Vagina (tissue), 2 donors: ENCODE results near the gene GNAT1.
"Not testable (repeated sequence)": the region's sequence is repeated elsewhere in the genome, so short reads cannot be mapped to it uniquely, and the experiment has no call there.

Experiments used
- POLR2A ChIP-seq, 2 donors: fragments of 450-650 bp; IDR thresholded peaks; one replicate each; pipeline ENCODE4 v1.6.1; 2017; ENCODE audit warnings: antibody characterized with exemption in 2 of 2, mild to moderate bottlenecking in 2 of 2, moderate library complexity in 2 of 2
- POLR2AphosphoS5 ChIP-seq, 2 donors: sonication (generic); formaldehyde crosslinking; IDR thresholded peaks; one replicate each; pipeline ENCODE4 v1.9.0; 2017; ENCODE audit warnings: antibody characterized with exemption in 2 of 2, mild to moderate bottlenecking in 2 of 2, low read depth in 1 of 2; ENCODE audit not compliant: insufficient read depth in 1 of 2
- TF ChIP-seq, protein P1 (sequence below), 3 experiments: fragments of 450-650 bp in 2 of 3; fragments of 200-600 bp in 1 of 3; sonication (generic) in 1 of 3; IDR thresholded peaks; one replicate each; pipeline ENCODE4 v1.5.1; 2017 to 2019; ENCODE audit warnings: antibody characterized with exemption in 3 of 3, mild to moderate bottlenecking in 2 of 3, moderate library complexity in 2 of 3

DNA sequence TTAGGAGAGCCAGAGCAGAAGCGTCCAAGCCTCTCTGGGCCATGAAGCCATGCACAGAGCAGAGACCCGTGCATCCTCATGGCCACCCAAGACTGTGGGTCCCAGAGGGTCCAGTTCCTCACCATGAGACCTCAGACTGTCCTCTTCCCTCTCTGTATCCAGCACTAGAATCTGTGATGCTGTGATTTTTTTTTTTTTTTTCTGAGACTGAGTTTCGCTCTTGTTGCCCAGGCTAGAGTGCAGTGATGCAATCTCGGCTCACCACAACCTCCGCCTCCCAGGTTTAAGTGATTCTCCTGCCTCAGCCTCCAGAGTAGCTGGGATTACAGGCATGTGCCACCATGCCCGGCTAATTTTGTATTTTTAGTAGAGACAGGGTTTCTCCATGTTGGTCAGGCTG, 53.4 kb downstream of the GNAT1 start:
- TF ChIP-seq, protein P1, sequence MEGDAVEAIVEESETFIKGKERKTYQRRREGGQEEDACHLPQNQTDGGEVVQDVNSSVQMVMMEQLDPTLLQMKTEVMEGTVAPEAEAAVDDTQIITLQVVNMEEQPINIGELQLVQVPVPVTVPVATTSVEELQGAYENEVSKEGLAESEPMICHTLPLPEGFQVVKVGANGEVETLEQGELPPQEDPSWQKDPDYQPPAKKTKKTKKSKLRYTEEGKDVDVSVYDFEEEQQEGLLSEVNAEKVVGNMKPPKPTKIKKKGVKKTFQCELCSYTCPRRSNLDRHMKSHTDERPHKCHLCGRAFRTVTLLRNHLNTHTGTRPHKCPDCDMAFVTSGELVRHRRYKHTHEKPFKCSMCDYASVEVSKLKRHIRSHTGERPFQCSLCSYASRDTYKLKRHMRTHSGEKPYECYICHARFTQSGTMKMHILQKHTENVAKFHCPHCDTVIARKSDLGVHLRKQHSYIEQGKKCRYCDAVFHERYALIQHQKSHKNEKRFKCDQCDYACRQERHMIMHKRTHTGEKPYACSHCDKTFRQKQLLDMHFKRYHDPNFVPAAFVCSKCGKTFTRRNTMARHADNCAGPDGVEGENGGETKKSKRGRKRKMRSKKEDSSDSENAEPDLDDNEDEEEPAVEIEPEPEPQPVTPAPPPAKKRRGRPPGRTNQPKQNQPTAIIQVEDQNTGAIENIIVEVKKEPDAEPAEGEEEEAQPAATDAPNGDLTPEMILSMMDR (IDR thresholded peaks at IDR 0.05) = not testable (repeated sequence)
- not testable (repeated sequence) for TF ChIP-seq POLR2A (IDR thresholded peaks at IDR 0.05); POLR2AphosphoS5 (IDR thresholded peaks at IDR 0.05; ENCODE audit: insufficient read depth in 1 of 2, low read depth in 1 of 2)
